ENCODE measurements around the gene STK38L.

STK38L gene

DNA sequence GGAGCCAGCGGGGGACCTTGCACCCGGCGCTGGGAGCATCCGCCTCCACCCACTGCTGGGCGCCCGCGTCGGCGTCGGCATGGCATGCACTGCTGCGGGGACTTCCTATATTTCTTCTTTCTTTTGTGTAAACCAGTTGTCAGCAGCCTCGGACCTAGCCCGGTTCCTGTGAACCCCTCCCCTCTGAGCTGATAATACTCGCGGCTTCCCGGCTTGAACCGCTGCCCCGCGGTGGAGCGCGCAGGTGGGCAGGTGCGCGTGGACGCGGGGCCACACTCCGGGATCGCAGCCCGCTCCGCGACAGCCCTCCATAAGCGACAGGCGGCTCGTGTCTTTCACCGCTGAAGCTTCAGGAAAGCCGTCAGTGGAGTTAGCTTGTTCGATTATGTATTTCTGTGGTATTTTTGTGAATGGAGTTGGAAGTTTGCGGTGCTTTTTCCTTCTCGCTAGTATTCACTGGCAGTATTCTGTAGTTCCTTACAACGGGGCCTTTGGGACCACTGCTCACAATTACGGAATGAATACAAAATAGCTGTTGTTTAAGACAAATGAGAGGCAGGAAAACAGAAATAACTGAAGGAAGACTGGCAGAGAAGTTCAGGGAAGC lies 89.4 kb downstream of the STK38L start (continued):
- no peak for TF ChIP-seq ZNF792 (tag by site-specific recombination; IDR thresholded peaks at IDR 0.05)
- TF ChIP-seq GLIS1 (tag by site-specific recombination; IDR thresholded peaks at IDR 0.05) = no peak; the same call in 1 of the 2 replicates
- no peak for TF ChIP-seq SP7 (tag by site-specific recombination; IDR thresholded peaks at IDR 0.05)
- peak; percentile 81; the same call in 1 of the 2 replicates for TF ChIP-seq ZBTB20 (tag by site-specific recombination; IDR thresholded peaks at IDR 0.05)
- TF ChIP-seq ZNF571 (tag by site-specific recombination; IDR thresholded peaks at IDR 0.05) = no peak
- no peak for TF ChIP-seq ZNF501 (tag by site-specific recombination; IDR thresholded peaks at IDR 0.05)
- TF ChIP-seq ZNF560 (tag by site-specific recombination; IDR thresholded peaks at IDR 0.05; ENCODE audit: borderline replicate concordance) = no peak
- TF ChIP-seq ZNF561 (tag by site-specific recombination; IDR thresholded peaks at IDR 0.05; ENCODE audit: borderline replicate concordance) = no peak
- peak; percentile 63; the same call in 1 of the 2 replicates for TF ChIP-seq ZEB2 (tag by site-specific recombination; IDR thresholded peaks at IDR 0.05)
- TF ChIP-seq, protein P1, sequence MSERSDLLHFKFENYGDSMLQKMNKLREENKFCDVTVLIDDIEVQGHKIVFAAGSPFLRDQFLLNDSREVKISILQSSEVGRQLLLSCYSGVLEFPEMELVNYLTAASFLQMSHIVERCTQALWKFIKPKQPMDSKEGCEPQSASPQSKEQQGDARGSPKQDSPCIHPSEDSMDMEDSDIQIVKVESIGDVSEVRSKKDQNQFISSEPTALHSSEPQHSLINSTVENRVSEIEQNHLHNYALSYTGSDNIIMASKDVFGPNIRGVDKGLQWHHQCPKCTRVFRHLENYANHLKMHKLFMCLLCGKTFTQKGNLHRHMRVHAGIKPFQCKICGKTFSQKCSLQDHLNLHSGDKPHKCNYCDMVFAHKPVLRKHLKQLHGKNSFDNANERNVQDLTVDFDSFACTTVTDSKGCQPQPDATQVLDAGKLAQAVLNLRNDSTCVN (tag by site-specific recombination; optimal IDR thresholded peaks at IDR 0.05) = peak; percentile 93
- peak; percentile 56; the same call in 1 of the 2 replicates for TF ChIP-seq GLIS2 (tag by site-specific recombination; IDR thresholded peaks at IDR 0.05)
- no peak for TF ChIP-seq KLF8 (tag by site-specific recombination; IDR thresholded peaks at IDR 0.05)
- 0 out of 2 replicates have a peak, but pooled peaks have one; percentile 32 for TF ChIP-seq ZXDB (tag by site-specific recombination; IDR thresholded peaks at IDR 0.05)
- TF ChIP-seq, protein P2, sequence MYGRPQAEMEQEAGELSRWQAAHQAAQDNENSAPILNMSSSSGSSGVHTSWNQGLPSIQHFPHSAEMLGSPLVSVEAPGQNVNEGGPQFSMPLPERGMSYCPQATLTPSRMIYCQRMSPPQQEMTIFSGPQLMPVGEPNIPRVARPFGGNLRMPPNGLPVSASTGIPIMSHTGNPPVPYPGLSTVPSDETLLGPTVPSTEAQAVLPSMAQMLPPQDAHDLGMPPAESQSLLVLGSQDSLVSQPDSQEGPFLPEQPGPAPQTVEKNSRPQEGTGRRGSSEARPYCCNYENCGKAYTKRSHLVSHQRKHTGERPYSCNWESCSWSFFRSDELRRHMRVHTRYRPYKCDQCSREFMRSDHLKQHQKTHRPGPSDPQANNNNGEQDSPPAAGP (tag by site-specific recombination; IDR thresholded peaks at IDR 0.05) = no peak
- TF ChIP-seq, protein P3, sequence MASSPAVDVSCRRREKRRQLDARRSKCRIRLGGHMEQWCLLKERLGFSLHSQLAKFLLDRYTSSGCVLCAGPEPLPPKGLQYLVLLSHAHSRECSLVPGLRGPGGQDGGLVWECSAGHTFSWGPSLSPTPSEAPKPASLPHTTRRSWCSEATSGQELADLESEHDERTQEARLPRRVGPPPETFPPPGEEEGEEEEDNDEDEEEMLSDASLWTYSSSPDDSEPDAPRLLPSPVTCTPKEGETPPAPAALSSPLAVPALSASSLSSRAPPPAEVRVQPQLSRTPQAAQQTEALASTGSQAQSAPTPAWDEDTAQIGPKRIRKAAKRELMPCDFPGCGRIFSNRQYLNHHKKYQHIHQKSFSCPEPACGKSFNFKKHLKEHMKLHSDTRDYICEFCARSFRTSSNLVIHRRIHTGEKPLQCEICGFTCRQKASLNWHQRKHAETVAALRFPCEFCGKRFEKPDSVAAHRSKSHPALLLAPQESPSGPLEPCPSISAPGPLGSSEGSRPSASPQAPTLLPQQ (tag by site-specific recombination; IDR thresholded peaks at IDR 0.05) = no peak
- 0 out of 2 replicates have a peak, but pooled peaks have one; percentile 33 for TF ChIP-seq ZNF600 (tag by site-specific recombination; IDR thresholded peaks at IDR 0.05)
- TF ChIP-seq, protein P4, sequence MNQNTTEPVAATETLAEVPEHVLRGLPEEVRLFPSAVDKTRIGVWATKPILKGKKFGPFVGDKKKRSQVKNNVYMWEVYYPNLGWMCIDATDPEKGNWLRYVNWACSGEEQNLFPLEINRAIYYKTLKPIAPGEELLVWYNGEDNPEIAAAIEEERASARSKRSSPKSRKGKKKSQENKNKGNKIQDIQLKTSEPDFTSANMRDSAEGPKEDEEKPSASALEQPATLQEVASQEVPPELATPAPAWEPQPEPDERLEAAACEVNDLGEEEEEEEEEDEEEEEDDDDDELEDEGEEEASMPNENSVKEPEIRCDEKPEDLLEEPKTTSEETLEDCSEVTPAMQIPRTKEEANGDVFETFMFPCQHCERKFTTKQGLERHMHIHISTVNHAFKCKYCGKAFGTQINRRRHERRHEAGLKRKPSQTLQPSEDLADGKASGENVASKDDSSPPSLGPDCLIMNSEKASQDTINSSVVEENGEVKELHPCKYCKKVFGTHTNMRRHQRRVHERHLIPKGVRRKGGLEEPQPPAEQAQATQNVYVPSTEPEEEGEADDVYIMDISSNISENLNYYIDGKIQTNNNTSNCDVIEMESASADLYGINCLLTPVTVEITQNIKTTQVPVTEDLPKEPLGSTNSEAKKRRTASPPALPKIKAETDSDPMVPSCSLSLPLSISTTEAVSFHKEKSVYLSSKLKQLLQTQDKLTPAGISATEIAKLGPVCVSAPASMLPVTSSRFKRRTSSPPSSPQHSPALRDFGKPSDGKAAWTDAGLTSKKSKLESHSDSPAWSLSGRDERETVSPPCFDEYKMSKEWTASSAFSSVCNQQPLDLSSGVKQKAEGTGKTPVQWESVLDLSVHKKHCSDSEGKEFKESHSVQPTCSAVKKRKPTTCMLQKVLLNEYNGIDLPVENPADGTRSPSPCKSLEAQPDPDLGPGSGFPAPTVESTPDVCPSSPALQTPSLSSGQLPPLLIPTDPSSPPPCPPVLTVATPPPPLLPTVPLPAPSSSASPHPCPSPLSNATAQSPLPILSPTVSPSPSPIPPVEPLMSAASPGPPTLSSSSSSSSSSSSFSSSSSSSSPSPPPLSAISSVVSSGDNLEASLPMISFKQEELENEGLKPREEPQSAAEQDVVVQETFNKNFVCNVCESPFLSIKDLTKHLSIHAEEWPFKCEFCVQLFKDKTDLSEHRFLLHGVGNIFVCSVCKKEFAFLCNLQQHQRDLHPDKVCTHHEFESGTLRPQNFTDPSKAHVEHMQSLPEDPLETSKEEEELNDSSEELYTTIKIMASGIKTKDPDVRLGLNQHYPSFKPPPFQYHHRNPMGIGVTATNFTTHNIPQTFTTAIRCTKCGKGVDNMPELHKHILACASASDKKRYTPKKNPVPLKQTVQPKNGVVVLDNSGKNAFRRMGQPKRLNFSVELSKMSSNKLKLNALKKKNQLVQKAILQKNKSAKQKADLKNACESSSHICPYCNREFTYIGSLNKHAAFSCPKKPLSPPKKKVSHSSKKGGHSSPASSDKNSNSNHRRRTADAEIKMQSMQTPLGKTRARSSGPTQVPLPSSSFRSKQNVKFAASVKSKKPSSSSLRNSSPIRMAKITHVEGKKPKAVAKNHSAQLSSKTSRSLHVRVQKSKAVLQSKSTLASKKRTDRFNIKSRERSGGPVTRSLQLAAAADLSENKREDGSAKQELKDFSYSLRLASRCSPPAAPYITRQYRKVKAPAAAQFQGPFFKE (tag by site-specific recombination; IDR thresholded peaks at IDR 0.05; ENCODE audit: borderline replicate concordance) = no peak
- no peak for TF ChIP-seq ZNF664 (tag by site-specific recombination; IDR thresholded peaks at IDR 0.05)
- TF ChIP-seq, protein P5, sequence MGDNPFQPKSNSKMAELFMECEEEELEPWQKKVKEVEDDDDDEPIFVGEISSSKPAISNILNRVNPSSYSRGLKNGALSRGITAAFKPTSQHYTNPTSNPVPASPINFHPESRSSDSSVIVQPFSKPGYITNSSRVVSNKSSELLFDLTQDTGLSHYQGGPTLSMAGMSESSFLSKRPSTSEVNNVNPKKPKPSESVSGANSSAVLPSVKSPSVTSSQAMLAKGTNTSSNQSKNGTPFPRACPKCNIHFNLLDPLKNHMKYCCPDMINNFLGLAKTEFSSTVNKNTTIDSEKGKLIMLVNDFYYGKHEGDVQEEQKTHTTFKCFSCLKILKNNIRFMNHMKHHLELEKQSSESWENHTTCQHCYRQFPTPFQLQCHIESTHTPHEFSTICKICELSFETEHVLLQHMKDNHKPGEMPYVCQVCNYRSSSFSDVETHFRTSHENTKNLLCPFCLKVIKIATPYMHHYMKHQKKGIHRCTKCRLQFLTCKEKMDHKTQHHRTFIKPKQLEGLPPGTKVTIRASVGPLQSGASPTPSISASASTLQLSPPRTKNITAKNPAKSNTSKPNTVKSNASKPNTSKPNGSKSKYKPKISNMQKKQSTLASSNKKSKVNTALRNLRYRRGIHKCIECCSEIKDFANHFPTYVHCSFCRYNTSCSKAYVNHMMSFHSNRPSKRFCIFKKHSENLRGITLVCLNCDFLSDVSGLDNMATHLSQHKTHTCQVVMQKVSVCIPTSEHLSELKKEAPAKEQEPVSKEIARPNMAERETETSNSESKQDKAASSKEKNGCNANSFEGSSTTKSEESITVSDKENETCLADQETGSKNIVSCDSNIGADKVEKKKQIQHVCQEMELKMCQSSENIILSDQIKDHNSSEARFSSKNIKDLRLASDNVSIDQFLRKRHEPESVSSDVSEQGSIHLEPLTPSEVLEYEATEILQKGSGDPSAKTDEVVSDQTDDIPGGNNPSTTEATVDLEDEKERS (tag by site-specific recombination; IDR thresholded peaks at IDR 0.05) = no peak
- no peak for TF ChIP-seq ZNF510 (tag by site-specific recombination; IDR thresholded peaks at IDR 0.05; ENCODE audit: insufficient replicate concordance)
- TF ChIP-seq ZSCAN30 (tag by site-specific recombination; IDR thresholded peaks at IDR 0.05) = no peak
- peak; percentile 43; the same call in 1 of the 2 replicates for TF ChIP-seq EGR2 (tag by site-specific recombination; IDR thresholded peaks at IDR 0.05; ENCODE audit: low read depth)
- no peak for TF ChIP-seq ZNF138 (tag by site-specific recombination; IDR thresholded peaks at IDR 0.05; ENCODE audit: borderline replicate concordance)
- no peak for TF ChIP-seq ZNF768 (tag by site-specific recombination; IDR thresholded peaks at IDR 0.05)
- TF ChIP-seq SETDB1 (IDR thresholded peaks at IDR 0.05; ENCODE audit: insufficient read length, low read length) = no peak
- TF ChIP-seq ZNF670 (tag by site-specific recombination; IDR thresholded peaks at IDR 0.05; ENCODE audit: low read depth) = no peak
- TF ChIP-seq ZNF48 (tag by site-specific recombination; IDR thresholded peaks at IDR 0.05) = no peak
- no peak for TF ChIP-seq ZNF585B (tag by site-specific recombination; IDR thresholded peaks at IDR 0.05)
